Activated naive CD4-positive, alpha-beta T cell treated with anti-CD3 and anti-CD28 coated beads, Interleukin-2, amount 50 U/mL, for 72 hours (primary cell): ENCODE results near the gene STOML1. TPM values are rescaled to one million over a fixed set of nuclear protein-coding genes. Genes with fewer than 3 reads are reported as not detected.

ENCODE experiments used
- ATAC-seq, 2 donors: fragments of 150-1000 bp; cut with Tn5 transposase; 2 replicates each; pipeline ENCODE4 v1.10.0; 2021; ENCODE audit warnings: mild to moderate bottlenecking in 2 of 2, moderate library complexity in 2 of 2
- DNase-seq, 2 donors: peaks; one replicate each; pipeline ENCODE4 v3.0.0; 2021 to 2022; ENCODE audit warnings: low spot score in 2 of 2
- H3K27ac Mint-ChIP-seq, 2 donors: one replicate each; pipeline ENCODE4 v1.8.0; 2022; ENCODE audit warnings: mild to moderate bottlenecking in 2 of 2, mixed read lengths in 2 of 2
- H3K36me3 Mint-ChIP-seq, 2 donors: one replicate each; pipeline ENCODE4 v1.8.0; 2022; ENCODE audit warnings: mixed read lengths in 2 of 2
- H3K9me3 Mint-ChIP-seq, 2 donors: one replicate each; pipeline ENCODE4 v1.8.0; 2022; ENCODE audit warnings: mixed read lengths in 2 of 2
- total RNA-seq, 2 donors: library from RNA; stranded (reverse); gene quantifications; one replicate each; pipeline ENCODE4 v1.2.3, GENCODE V29; 2022

The STOML1 gene
- total RNA-seq, 2 donors from 2014 or later: 5.9 to 7.2 TPM

GRCh38 chr15:73936588-73937290 lies 55.4 kb downstream of the STOML1 start:
- Mint-ChIP-seq H3K27ac (no peak overlapping the region), H3K9me3 (no peaks in the 10 kb centered on the region), H3K36me3 (no peaks in the 10 kb centered on the region)
- ATAC-seq: no peak
- DNase-seq: no peak

GRCh38 chr15:73936181-73936580 lies 55.9 kb downstream of the STOML1 start:
- no peak for ATAC-seq
- no peak overlapping the region for H3K27ac Mint-ChIP-seq
- DNase-seq: no peak
- no peaks in the 10 kb centered on the region for H3K36me3 Mint-ChIP-seq
- no peaks in the 10 kb centered on the region for H3K9me3 Mint-ChIP-seq

- Mint-ChIP-seq H3K27ac (no peak overlapping the region), H3K36me3 (no peaks in the 10 kb centered on the region), H3K9me3 (no peaks in the 10 kb centered on the region)
- ATAC-seq: no peak
- no peak for DNase-seq
These were observed 56.5 kb downstream of the STOML1 start for GRCh38 chr15:73935547-73935946.

GRCh38 chr15:73934281-73934680 lies 57.8 kb downstream of the STOML1 start:
- no peak overlapping the region for H3K27ac Mint-ChIP-seq
- no peaks in the 10 kb centered on the region for H3K9me3 Mint-ChIP-seq
- no peak for ATAC-seq
- no peaks in the 10 kb centered on the region for H3K36me3 Mint-ChIP-seq
- DNase-seq: no peak

- no peak for ATAC-seq
These were observed 59.5 kb downstream of the STOML1 start for GRCh38 chr15:73932381-73933191.

GRCh38 chr15:73931441-73931840 lies 60.7 kb downstream of the STOML1 start:
- ATAC-seq: no peak

More at GRCh38 chr15:73932381-73933191, 59.5 kb downstream of the STOML1 start:
- H3K9me3 Mint-ChIP-seq: no peaks in the 10 kb centered on the region
- H3K27ac Mint-ChIP-seq: no peak overlapping the region
- no peaks in the 10 kb centered on the region for H3K36me3 Mint-ChIP-seq
- no peak for DNase-seq

GRCh38 chr15:73930790-73931281 lies 61.3 kb downstream of the STOML1 start:
- no peak for ATAC-seq
- DNase-seq: no peak
- Mint-ChIP-seq H3K9me3 (no peaks in the 10 kb centered on the region), H3K36me3 (no peaks in the 10 kb centered on the region), H3K27ac (no peak overlapping the region)

More at GRCh38 chr15:73931441-73931840, 60.7 kb downstream of the STOML1 start:
- no peaks in the 10 kb centered on the region for H3K9me3 Mint-ChIP-seq
- H3K36me3 Mint-ChIP-seq: no peaks in the 10 kb centered on the region
- peak overlapping the region in 1 of 2 donors; percentile 45 for H3K27ac Mint-ChIP-seq
- DNase-seq: no peak

GRCh38 chr15:73930371-73930770 lies 61.7 kb downstream of the STOML1 start:
- no peaks in the 10 kb centered on the region for H3K9me3 Mint-ChIP-seq

GRCh38 chr15:73928971-73929627 lies 63.0 kb downstream of the STOML1 start:
- H3K9me3 Mint-ChIP-seq: no peaks in the 10 kb centered on the region
- H3K27ac Mint-ChIP-seq: no peak overlapping the region
- no peak for DNase-seq
- no peaks in the 10 kb centered on the region for H3K36me3 Mint-ChIP-seq
- no peak for ATAC-seq

More at GRCh38 chr15:73930371-73930770, 61.7 kb downstream of the STOML1 start:
- Mint-ChIP-seq H3K36me3 (no peaks in the 10 kb centered on the region), H3K27ac (no peak overlapping the region)
- DNase-seq (no peak), ATAC-seq (no peak)

Other genes with a start within 250 kb of the STOML1 start
- not detected for gene INSYN1, start 238.9 kb downstream of the STOML1 start, total RNA-seq
- gene TBC1D21, start 118.7 kb downstream of the STOML1 start, total RNA-seq: not detected
- gene LOXL1, start 65.8 kb downstream of the STOML1 start, total RNA-seq: under 1 TPM; 0.27 to 0.78 TPM
- 10 to 100 TPM; 76.3 to 91.7 TPM for gene PML, start 2.4 kb upstream of the STOML1 start, total RNA-seq
- 1 to 10 TPM in 1 of 2 donors, not detected in 1; 1.1 TPM for gene GOLGA6A, start 90.3 kb upstream of the STOML1 start, total RNA-seq
- not detected for gene ISLR2, start 138.3 kb upstream of the STOML1 start, total RNA-seq
- gene ISLR, start 181.4 kb upstream of the STOML1 start, total RNA-seq: not detected
- gene STRA6, start 210.5 kb upstream of the STOML1 start, total RNA-seq: under 1 TPM in 1 of 2 donors, not detected in 1; 0.14 TPM
- not detected for gene CCDC33, start 244.0 kb upstream of the STOML1 start, total RNA-seq